Uterus (tissue), 2 donors: ENCODE results near the gene NTF3.

Experiments
- POLR2A ChIP-seq, 2 donors: fragments of 450-650 bp; IDR thresholded peaks; one replicate each; pipeline ENCODE4 v1.6.1; 2016; ENCODE audit warnings: antibody characterized with exemption in 2 of 2, mild to moderate bottlenecking in 1 of 2, moderate library complexity in 1 of 2
- TF ChIP-seq, protein P1 (sequence below), 4 experiments: fragments of 200-600 bp in 2 of 4; fragments of 450-650 bp in 2 of 4; sonication (generic) in 2 of 4; IDR thresholded peaks; one replicate each; pipeline ENCODE4 v1.5.1; 2016 to 2019; ENCODE audit warnings: antibody characterized with exemption in 4 of 4, mild to moderate bottlenecking in 2 of 4, moderate library complexity in 1 of 4

DNA sequence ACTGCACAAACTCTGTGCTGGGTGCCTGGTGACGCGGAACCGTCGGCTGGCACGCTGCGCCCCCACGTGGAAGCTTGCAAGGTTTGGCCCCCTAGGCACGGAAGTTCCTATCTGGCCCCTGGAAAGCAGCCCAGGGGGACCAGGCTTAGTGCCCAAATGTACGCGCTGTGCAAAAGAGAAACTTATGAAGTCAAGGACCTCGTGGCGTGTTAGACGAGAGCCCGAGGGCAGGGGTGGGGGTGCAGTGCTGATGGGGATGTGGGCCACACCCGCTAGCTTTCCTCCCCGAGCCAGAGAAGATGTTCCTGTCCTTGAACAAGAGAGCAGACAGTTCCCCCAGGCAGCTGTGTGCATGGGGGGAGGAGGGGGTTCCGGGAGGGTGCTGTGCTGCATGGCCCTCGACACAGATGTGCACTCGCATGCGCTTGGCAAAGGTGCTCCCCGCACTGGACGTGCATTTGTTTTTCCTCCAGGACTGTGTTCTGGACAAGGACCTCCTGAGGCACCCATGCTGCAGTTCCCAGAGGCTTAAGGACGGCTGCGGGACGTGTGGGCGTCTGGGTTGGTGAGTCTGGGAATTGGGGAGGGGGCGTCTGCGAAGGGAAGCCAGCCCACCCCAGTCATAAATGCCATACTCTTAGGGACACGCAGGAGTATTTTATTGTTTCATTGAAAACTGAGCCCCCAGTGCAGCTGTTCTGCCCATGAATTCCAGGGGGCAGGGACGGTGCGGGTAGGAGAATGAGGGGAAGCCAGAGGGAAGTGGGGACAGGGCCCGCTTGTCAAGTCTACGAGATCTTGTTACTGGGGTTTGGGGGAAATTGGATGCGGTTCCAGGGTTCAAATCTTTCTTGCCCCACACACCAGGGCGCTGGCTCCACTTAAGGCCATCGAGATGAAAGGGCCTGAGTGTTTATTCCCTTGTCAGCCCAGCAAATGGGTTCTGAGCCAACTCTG, 80.0 kb downstream of the NTF3 start:
- TF ChIP-seq, protein P1, sequence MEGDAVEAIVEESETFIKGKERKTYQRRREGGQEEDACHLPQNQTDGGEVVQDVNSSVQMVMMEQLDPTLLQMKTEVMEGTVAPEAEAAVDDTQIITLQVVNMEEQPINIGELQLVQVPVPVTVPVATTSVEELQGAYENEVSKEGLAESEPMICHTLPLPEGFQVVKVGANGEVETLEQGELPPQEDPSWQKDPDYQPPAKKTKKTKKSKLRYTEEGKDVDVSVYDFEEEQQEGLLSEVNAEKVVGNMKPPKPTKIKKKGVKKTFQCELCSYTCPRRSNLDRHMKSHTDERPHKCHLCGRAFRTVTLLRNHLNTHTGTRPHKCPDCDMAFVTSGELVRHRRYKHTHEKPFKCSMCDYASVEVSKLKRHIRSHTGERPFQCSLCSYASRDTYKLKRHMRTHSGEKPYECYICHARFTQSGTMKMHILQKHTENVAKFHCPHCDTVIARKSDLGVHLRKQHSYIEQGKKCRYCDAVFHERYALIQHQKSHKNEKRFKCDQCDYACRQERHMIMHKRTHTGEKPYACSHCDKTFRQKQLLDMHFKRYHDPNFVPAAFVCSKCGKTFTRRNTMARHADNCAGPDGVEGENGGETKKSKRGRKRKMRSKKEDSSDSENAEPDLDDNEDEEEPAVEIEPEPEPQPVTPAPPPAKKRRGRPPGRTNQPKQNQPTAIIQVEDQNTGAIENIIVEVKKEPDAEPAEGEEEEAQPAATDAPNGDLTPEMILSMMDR (IDR thresholded peaks at IDR 0.05): peak in 1 of 4 experiments; percentile 16
- TF ChIP-seq POLR2A (IDR thresholded peaks at IDR 0.05): no peak
